MM.1S (cell line): Measurements from ENCODE around the gene PCCB.
"Not testable (repeated sequence)": the region's sequence is repeated elsewhere in the genome, so short reads cannot be mapped to it uniquely, and the experiment has no call there.

Experiments used
- DNase-seq: peaks from one replicate; pipeline ENCODE4 v3.0.0-alpha.2; 2015
- H2AFZ ChIP-seq: fragments of 300-600 bp; sonication (generic); 2 replicates; pipeline ENCODE4 v1.6.0; 2016; ENCODE audit warnings: antibody characterized with exemption, low read length
- H3F3A ChIP-seq: fragments of 300-600 bp; sonication (generic); 2 replicates; pipeline ENCODE4 v1.6.1; 2016; ENCODE audit warnings: mild to moderate bottlenecking, antibody characterized with exemption, low read length, moderate library complexity, mixed read lengths; ENCODE audit not compliant: insufficient read depth
- H3K27ac ChIP-seq: fragments of 300-600 bp; sonication (generic); 2 replicates; pipeline ENCODE4 v1.5.1; 2016; ENCODE audit warnings: mild to moderate bottlenecking, low read length
- H3K27me3 ChIP-seq: fragments of 300-600 bp; sonication (generic); replicated peaks from 2 replicates; pipeline ENCODE4 v1.6.0; 2016; ENCODE audit warnings: low read length; ENCODE audit not compliant: insufficient read depth
- H3K36me3 ChIP-seq: fragments of 300-600 bp; sonication (generic); replicated peaks from 2 replicates; pipeline ENCODE4 v1.6.1; 2016; ENCODE audit warnings: mild to moderate bottlenecking, low read length, mixed read lengths; ENCODE audit not compliant: insufficient read depth
- H3K4me1 ChIP-seq: fragments of 300-600 bp; sonication (generic); 2 replicates; pipeline ENCODE4 v1.6.1; 2016; ENCODE audit warnings: low read length, mixed read lengths
- H3K4me2 ChIP-seq: fragments of 300-600 bp; sonication (generic); 2 replicates; pipeline ENCODE4 v1.6.0; 2016; ENCODE audit warnings: low read depth, low read length
- H3K4me3 ChIP-seq: fragments of 300-600 bp; sonication (generic); 2 replicates; pipeline ENCODE4 v1.5.1; 2016; ENCODE audit warnings: low read length, mixed read lengths
- H3K79me2 ChIP-seq: fragments of 300-600 bp; sonication (generic); 2 replicates; pipeline ENCODE4 v1.6.1; 2016; ENCODE audit warnings: mixed run types, low read length, mixed read lengths
- H3K9ac ChIP-seq: fragments of 300-600 bp; sonication (generic); 2 replicates; pipeline ENCODE4 v1.6.1; 2016; ENCODE audit warnings: low read length, mixed read lengths
- H3K9me2 ChIP-seq: fragments of 300-600 bp; sonication (generic); replicated peaks from 2 replicates; pipeline ENCODE4 v1.6.1; 2016; ENCODE audit warnings: mild to moderate bottlenecking, low read length, mixed read lengths; ENCODE audit not compliant: insufficient read depth
- H3K9me3 ChIP-seq: fragments of 300-600 bp; sonication (generic); replicated peaks from 2 replicates; pipeline ENCODE4 v1.6.1; 2016; ENCODE audit warnings: mild to moderate bottlenecking, low read length, mixed read lengths; ENCODE audit not compliant: insufficient read depth
- H4K20me1 ChIP-seq: fragments of 300-600 bp; sonication (generic); 2 replicates; pipeline ENCODE4 v1.6.1; 2016; ENCODE audit warnings: mild to moderate bottlenecking, low read length, moderate library complexity, mixed read lengths; ENCODE audit not compliant: insufficient read depth
- EZH2 ChIP-seq: fragments of 300-600 bp; sonication (generic); optimal IDR thresholded peaks from 2 replicates; pipeline ENCODE3; 2017; ENCODE audit warnings: low read depth, mild to moderate bottlenecking, antibody characterized with exemption, low read length, mixed read lengths
- EZH2phosphoT487 ChIP-seq: fragments of 300-600 bp; sonication (generic); IDR thresholded peaks from 2 replicates; pipeline ENCODE4 v1.6.1; 2018; ENCODE audit warnings: antibody characterized with exemption, low read length
- TF ChIP-seq, protein P1 (sequence below): fragments of 300-600 bp; sonication (generic); IDR thresholded peaks from 2 replicates; pipeline ENCODE4 v1.5.1; 2016; ENCODE audit warnings: antibody characterized with exemption, low read length, mixed read lengths

Gene PCCB

GRCh38 chr3:136267235-136267634 lies 17.1 kb downstream of the PCCB start:
- no peaks in the 10 kb centered on the region for H3K36me3 ChIP-seq
- H3K27me3 ChIP-seq: no peaks in the 10 kb centered on the region
- H3F3A ChIP-seq: no peaks in the 10 kb centered on the region
- H3K9me3 ChIP-seq: no peaks in the 10 kb centered on the region
- TF ChIP-seq EZH2phosphoT487 (no peak), EZH2 (no peak)
- H3K4me1 ChIP-seq: no peaks in the 10 kb centered on the region
- no peak overlapping the region for H3K27ac ChIP-seq
- H3K4me2 ChIP-seq: no peak overlapping the region
- H2AFZ ChIP-seq: no peak overlapping the region
- no peak for DNase-seq
- H3K4me3 ChIP-seq: no peak overlapping the region
- no peaks in the 10 kb centered on the region for H4K20me1 ChIP-seq
- H3K9ac ChIP-seq: no peak overlapping the region
- H3K79me2 ChIP-seq: peaks cover 6% of the 10 kb centered on the region; the same call in 1 of the 2 replicates
- no peaks in the 10 kb centered on the region for H3K9me2 ChIP-seq

DNA sequence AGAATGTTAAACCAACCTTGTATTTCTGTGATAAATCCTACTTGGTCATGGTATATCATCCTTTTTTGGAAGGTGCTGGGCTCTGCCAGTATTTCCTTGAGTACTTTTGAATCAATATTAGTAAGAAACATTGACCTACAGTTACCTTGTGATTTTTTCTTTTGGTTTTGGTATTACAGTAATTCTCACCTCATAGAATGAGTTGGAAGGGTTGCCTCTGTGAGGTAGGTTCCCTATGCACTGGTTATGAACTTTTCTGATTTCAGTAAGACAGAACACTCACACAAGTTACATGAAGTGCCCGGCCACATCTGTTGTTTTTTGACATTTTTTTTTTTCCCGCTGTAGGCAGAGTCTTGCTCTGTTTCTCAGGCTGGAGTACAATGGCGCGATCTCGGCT lies 20.0 kb downstream of the PCCB start:
- no peak overlapping the region for H3K27ac ChIP-seq
- TF ChIP-seq EZH2 (no peak), EZH2phosphoT487 (no peak)
- TF ChIP-seq, protein P1, sequence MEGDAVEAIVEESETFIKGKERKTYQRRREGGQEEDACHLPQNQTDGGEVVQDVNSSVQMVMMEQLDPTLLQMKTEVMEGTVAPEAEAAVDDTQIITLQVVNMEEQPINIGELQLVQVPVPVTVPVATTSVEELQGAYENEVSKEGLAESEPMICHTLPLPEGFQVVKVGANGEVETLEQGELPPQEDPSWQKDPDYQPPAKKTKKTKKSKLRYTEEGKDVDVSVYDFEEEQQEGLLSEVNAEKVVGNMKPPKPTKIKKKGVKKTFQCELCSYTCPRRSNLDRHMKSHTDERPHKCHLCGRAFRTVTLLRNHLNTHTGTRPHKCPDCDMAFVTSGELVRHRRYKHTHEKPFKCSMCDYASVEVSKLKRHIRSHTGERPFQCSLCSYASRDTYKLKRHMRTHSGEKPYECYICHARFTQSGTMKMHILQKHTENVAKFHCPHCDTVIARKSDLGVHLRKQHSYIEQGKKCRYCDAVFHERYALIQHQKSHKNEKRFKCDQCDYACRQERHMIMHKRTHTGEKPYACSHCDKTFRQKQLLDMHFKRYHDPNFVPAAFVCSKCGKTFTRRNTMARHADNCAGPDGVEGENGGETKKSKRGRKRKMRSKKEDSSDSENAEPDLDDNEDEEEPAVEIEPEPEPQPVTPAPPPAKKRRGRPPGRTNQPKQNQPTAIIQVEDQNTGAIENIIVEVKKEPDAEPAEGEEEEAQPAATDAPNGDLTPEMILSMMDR: no peak
- no peak overlapping the region for H3K9ac ChIP-seq
- H2AFZ ChIP-seq: no peak overlapping the region
- no peaks in the 10 kb centered on the region for H3K4me1 ChIP-seq
- H3K4me3 ChIP-seq: no peak overlapping the region
- H3K9me3 ChIP-seq: no peaks in the 10 kb centered on the region
- no peaks in the 10 kb centered on the region for H3K9me2 ChIP-seq
- H3K36me3 ChIP-seq: no peaks in the 10 kb centered on the region
- no peaks in the 10 kb centered on the region for H3K27me3 ChIP-seq
- H3F3A ChIP-seq: no peaks in the 10 kb centered on the region
- H3K4me2 ChIP-seq: no peak overlapping the region
- H4K20me1 ChIP-seq: no peaks in the 10 kb centered on the region
- peaks cover 17% of the 10 kb centered on the region for H3K79me2 ChIP-seq
- no peak for DNase-seq

DNA sequence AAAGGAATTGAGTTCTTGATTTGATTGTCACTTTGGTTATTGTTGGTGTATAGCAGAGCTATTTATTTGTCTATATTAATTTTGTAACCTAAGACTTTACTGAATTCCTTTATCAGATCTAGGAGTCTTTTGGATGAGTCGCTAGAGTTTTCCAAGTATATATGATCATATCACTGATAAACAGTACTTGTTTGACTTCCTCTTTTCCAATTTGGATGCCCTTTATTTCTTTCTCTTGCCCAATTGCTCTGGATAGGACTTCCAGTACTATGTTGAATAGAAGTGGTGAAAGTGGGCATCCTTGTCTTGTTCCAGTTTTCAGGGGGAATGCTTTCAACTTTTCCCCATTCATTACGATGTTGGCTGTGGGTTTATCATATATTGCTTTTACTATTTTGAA lies 21.5 kb downstream of the PCCB start:
- H3K27ac ChIP-seq, H3K9me2 ChIP-seq, H3K36me3 ChIP-seq, H2AFZ ChIP-seq, H3K4me3 ChIP-seq, H3K27me3 ChIP-seq, H3K4me1 ChIP-seq, H3K9ac ChIP-seq, H4K20me1 ChIP-seq, H3K4me2 ChIP-seq, H3F3A ChIP-seq, DNase-seq, H3K9me3 ChIP-seq: not testable (repeated sequence)
- H3K79me2 ChIP-seq: peaks cover 19% of the 10 kb centered on the region

- Histone ChIP-seq H3F3A (0 out of 2 replicates have a peak, but pooled peaks cover 7% of the 10 kb centered on the region), H3K9ac (no peak overlapping the region), H3K9me2 (no peaks in the 10 kb centered on the region), H3K9me3 (no peaks in the 10 kb centered on the region), H3K4me1 (peaks cover 25% of the 10 kb centered on the region), H4K20me1 (no peaks in the 10 kb centered on the region), H3K4me2 (no peak overlapping the region), H3K79me2 (peaks cover 27% of the 10 kb centered on the region), H3K27ac (no peak overlapping the region), H3K36me3 (no peaks in the 10 kb centered on the region), H2AFZ (no peak overlapping the region), H3K27me3 (no peaks in the 10 kb centered on the region), H3K4me3 (no peak overlapping the region)
- DNase-seq: no peak
- TF ChIP-seq, protein P1: peak; percentile 7; the same call in 1 of the 2 replicates
- TF ChIP-seq EZH2phosphoT487: no peak
Measured at GRCh38 chr3:136276049-136276755, 26.1 kb downstream of the PCCB start.
